Mucosa of descending colon (tissue), 3 donors: Measurements from ENCODE around the gene HBM. TPM values are rescaled to one million over a fixed set of nuclear protein-coding genes. Genes with fewer than 3 reads are reported as not detected.

ENCODE experiments used
- ATAC-seq: fragments of 200-7000 bp; cut with Tn5 transposase; one replicate; pipeline ENCODE4 v1.9.1; 2020; ENCODE audit warnings: mild to moderate bottlenecking, moderate library complexity
- DNase-seq, 3 donors: peaks; one replicate each; pipeline ENCODE4 v3.0.0-alpha.2; 2020
- H3K36me3 ChIP-seq: fragments of 200-600 bp; one replicate; pipeline ENCODE4 v1.8.0; 2021; ENCODE audit warnings: low read depth, mild to moderate bottlenecking
- H3K4me1 ChIP-seq: fragments of 200-600 bp; one replicate; pipeline ENCODE4 v1.8.0; 2021; ENCODE audit warnings: low read depth, mild to moderate bottlenecking
- H3K4me3 ChIP-seq: fragments of 200-600 bp; one replicate; pipeline ENCODE4 v1.8.0; 2021; ENCODE audit warnings: mild to moderate bottlenecking
- H3K9me3 ChIP-seq: fragments of 200-600 bp; one replicate; pipeline ENCODE4 v1.8.0; 2021; ENCODE audit warnings: mild to moderate bottlenecking
- CTCF ChIP-seq: fragments of 200-600 bp; IDR thresholded peaks from one replicate; pipeline ENCODE4 v1.8.0; 2022; ENCODE audit warnings: antibody characterized with exemption, mild to moderate bottlenecking
- intact Hi-C, 2 donors: fragments of 100-400 bp; cut with DNase I in 1 of 2; cut with micrococcal nuclease in 1 of 2; formaldehyde crosslinking; loops; one replicate each; pipeline versions ENCODE4 v1.11.0 to v1.11.1; 2022; cut with DNase I, micrococcal nuclease
- total RNA-seq, 3 donors: library from RNA; stranded (reverse); fragmentation: NEBNext Ultra II Directional in 2 of 3; extraction: Animal tissue kit (Norgen Biotek cat#: 25700) in 2 of 3; gene quantifications; one replicate each; pipeline versions ENCODE4 v1.2.1 to v1.2.4, GENCODE V29; 2021 to 2023
- donor health status: DM: no; HTN: no; CAD: no; lungs with moderate emphysema.
- donor health status: DM: no; HTN: no; CAD: no.
- donor health status: DM: no; HTN: yes; CAD: no.

HBM gene
- total RNA-seq, 3 donors from 2014 or later = not detected

- no peaks in the 10 kb centered on the region for H3K9me3 ChIP-seq
- H3K4me1 ChIP-seq = peaks cover 13% of the 10 kb centered on the region
- no peaks in the 10 kb centered on the region for H3K36me3 ChIP-seq
- no peak for DNase-seq
- no peak for TF ChIP-seq CTCF
- no peak for ATAC-seq
- intact Hi-C loops = no loop called here
- H3K4me3 ChIP-seq = no peak overlapping the region
Observed at GRCh38 chr16:177394-177822, 11.6 kb downstream of the HBM start.

- H3K4me3 ChIP-seq = no peak overlapping the region
- no peak for DNase-seq
- intact Hi-C loops = no loop called here
- no peak for TF ChIP-seq CTCF
- peaks cover 13% of the 10 kb centered on the region for H3K4me1 ChIP-seq
- ATAC-seq = no peak
- no peaks in the 10 kb centered on the region for H3K9me3 ChIP-seq
- no peaks in the 10 kb centered on the region for H3K36me3 ChIP-seq
Observed at GRCh38 chr16:177981-178667, 12.3 kb downstream of the HBM start.

GRCh38 chr16:178668-179015 is 12.9 kb downstream of the HBM start:
- Histone ChIP-seq H3K36me3 (no peaks in the 10 kb centered on the region), H3K9me3 (no peaks in the 10 kb centered on the region), H3K4me3 (no peak overlapping the region), H3K4me1 (peaks cover 13% of the 10 kb centered on the region)
- DNase-seq (no peak), ATAC-seq (no peak)
- intact Hi-C loops = no loop called here
- TF ChIP-seq CTCF = no peak

GRCh38 chr16:179211-180092 is 13.7 kb downstream of the HBM start:
- no peak for TF ChIP-seq CTCF
- intact Hi-C loops = loop anchor here (5.0 kb wide), 1 partner anchor 72 kb away; no protein-coding TSS in a partner anchor

GRCh38 chr16:180101-180675 is 14.4 kb downstream of the HBM start, which contains the start of gene HBQ1:
HBQ1 (plus strand) TSS chr16:180459; CDS start chr16:180487, 28 bp downstream.
- peak; percentile 2 for ATAC-seq
- no peak for TF ChIP-seq CTCF
- no peak for DNase-seq
- peaks cover 13% of the 10 kb centered on the region for H3K4me1 ChIP-seq
- intact Hi-C loops = loop anchor here (5.0 kb wide), 1 partner anchor 73 kb away; no protein-coding TSS in a partner anchor
- H3K4me3 ChIP-seq = no peak within 1 kb of the TSS
- H3K36me3 ChIP-seq = no peaks in the 10 kb centered on the region
- no peaks in the 10 kb centered on the region for H3K9me3 ChIP-seq

More at GRCh38 chr16:179211-180092, 13.7 kb downstream of the HBM start:
- Histone ChIP-seq H3K36me3 (no peaks in the 10 kb centered on the region), H3K4me1 (peaks cover 13% of the 10 kb centered on the region), H3K9me3 (no peaks in the 10 kb centered on the region), H3K4me3 (no peak overlapping the region)
- DNase-seq (no peak), ATAC-seq (no peak)
